ENCODE results near the gene ICOS.

The ICOS gene

DNA sequence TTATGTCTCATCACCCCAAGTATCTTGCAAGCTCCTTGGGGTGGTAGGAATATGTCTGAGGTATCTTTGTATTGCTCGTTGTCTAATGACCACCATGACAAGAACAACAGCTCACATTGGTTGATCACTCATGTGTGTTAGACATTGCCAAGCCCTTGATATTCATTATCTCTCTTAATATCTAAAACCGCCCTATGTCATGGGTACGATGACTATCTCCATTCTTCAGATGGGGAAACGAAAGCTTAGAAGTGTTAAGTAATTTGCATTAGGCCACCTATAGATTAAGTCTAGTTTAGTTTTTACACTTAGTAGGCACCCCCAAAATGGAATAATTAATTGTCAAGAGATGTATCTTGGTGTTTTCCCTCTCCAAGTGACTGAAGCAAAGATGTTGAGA is 57.0 kb downstream of the ICOS start:
- no peaks in the 10 kb centered on the region for H3K9me3 ChIP-seq (ENCODE audit: severe bottlenecking)
- H3K4me1 ChIP-seq (ENCODE audit: insufficient read depth, poor library complexity, severe bottlenecking), result no peaks in the 10 kb centered on the region
- DNase-seq (ENCODE audit: low spot score) (no peak), ATAC-seq (ENCODE audit: low read depth) (no peak)
- H3K27ac ChIP-seq (ENCODE audit: poor library complexity, severe bottlenecking), result no peak overlapping the region
- H3K36me3 ChIP-seq (ENCODE audit: low read depth), result no peaks in the 10 kb centered on the region
- TF ChIP-seq, protein P1, sequence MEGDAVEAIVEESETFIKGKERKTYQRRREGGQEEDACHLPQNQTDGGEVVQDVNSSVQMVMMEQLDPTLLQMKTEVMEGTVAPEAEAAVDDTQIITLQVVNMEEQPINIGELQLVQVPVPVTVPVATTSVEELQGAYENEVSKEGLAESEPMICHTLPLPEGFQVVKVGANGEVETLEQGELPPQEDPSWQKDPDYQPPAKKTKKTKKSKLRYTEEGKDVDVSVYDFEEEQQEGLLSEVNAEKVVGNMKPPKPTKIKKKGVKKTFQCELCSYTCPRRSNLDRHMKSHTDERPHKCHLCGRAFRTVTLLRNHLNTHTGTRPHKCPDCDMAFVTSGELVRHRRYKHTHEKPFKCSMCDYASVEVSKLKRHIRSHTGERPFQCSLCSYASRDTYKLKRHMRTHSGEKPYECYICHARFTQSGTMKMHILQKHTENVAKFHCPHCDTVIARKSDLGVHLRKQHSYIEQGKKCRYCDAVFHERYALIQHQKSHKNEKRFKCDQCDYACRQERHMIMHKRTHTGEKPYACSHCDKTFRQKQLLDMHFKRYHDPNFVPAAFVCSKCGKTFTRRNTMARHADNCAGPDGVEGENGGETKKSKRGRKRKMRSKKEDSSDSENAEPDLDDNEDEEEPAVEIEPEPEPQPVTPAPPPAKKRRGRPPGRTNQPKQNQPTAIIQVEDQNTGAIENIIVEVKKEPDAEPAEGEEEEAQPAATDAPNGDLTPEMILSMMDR (IDR thresholded peaks at IDR 0.05; ENCODE audit: poor library complexity, severe bottlenecking), result no peak
- H3K27me3 ChIP-seq (ENCODE audit: insufficient read depth, poor library complexity, severe bottlenecking), result no peaks in the 10 kb centered on the region
- H3K4me3 ChIP-seq (ENCODE audit: severe bottlenecking), result no peak overlapping the region

DNA sequence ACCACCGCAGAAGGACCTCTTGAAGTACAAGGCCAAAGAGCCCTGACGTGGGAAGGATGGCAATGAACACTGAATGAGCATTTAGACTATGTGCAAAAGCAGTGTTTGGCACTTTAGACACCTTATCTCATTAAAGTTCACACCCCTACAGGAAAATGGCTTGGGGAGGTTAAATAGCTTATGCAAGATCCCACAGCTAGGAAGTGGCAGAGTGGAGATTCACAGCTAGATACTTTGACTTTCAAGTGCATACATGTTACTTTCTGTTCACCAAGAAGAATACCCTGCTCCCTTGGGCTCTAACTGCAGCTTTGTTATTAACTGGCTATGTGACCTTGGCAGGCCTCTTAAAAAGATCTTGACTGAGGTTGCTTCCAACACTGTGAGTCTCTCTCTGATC is 58.2 kb downstream of the ICOS start:
- DNase-seq (ENCODE audit: low spot score), result no peak
- TF ChIP-seq, protein P1 (IDR thresholded peaks at IDR 0.05; ENCODE audit: poor library complexity, severe bottlenecking), result no peak
- ATAC-seq (ENCODE audit: low read depth), result no peak
- Histone ChIP-seq H3K9me3 (ENCODE audit: severe bottlenecking) (no peaks in the 10 kb centered on the region), H3K27ac (ENCODE audit: poor library complexity, severe bottlenecking) (no peak overlapping the region), H3K4me3 (ENCODE audit: severe bottlenecking) (no peak overlapping the region), H3K27me3 (ENCODE audit: insufficient read depth, poor library complexity, severe bottlenecking) (no peaks in the 10 kb centered on the region), H3K4me1 (ENCODE audit: insufficient read depth, poor library complexity, severe bottlenecking) (no peaks in the 10 kb centered on the region), H3K36me3 (ENCODE audit: low read depth) (no peaks in the 10 kb centered on the region)

DNA sequence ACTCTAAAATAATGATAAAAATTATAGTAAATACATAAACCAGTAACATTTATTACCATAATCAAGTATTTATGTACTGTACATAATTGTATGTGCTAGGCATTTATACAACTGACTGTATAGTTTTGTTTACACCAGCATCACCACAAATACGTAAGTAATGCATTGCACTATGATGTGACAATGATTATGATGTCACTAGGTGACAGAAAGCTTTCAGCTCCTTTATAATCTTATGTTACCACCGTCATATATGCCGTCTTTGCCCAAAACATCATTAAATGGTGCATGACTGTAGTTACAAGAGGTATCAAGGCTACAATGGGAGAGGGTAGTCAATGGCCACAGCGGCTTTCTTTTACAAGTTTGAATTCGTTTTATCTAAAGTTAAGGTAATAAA is 60.1 kb downstream of the ICOS start:
- ATAC-seq (ENCODE audit: low read depth), result no peak
- TF ChIP-seq, protein P1 (IDR thresholded peaks at IDR 0.05; ENCODE audit: poor library complexity, severe bottlenecking), result no peak
- Histone ChIP-seq H3K36me3 (ENCODE audit: low read depth) (no peaks in the 10 kb centered on the region), H3K4me3 (ENCODE audit: severe bottlenecking) (no peak overlapping the region), H3K27ac (ENCODE audit: poor library complexity, severe bottlenecking) (no peak overlapping the region), H3K4me1 (ENCODE audit: insufficient read depth, poor library complexity, severe bottlenecking) (no peaks in the 10 kb centered on the region), H3K9me3 (ENCODE audit: severe bottlenecking) (no peaks in the 10 kb centered on the region), H3K27me3 (ENCODE audit: insufficient read depth, poor library complexity, severe bottlenecking) (no peaks in the 10 kb centered on the region)
- DNase-seq (ENCODE audit: low spot score), result no peak

DNA sequence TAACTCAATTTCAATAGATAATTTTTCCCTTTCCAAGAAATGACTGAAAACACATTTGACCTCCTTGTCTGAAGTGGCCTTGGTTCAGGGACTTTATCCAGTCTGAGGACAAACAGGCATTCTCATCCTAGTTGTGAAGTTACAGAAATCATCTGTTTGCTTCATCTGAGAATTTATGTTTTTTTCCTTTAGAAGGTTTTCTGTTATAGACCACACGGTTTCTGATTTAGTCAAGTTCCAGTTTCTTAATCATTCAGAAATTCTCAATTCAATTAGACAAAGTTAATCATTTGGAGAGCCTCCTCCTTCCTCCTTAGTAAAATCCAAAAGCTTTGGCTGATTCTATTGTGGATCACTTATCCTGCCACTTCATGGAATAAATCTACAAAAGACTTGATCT is 60.9 kb downstream of the ICOS start:
- no peak overlapping the region for H3K27ac ChIP-seq (ENCODE audit: poor library complexity, severe bottlenecking)
- H3K9me3 ChIP-seq (ENCODE audit: severe bottlenecking), result no peaks in the 10 kb centered on the region

More for the DNA sequence above, 60.9 kb downstream of the ICOS start:
- Histone ChIP-seq H3K4me3 (ENCODE audit: severe bottlenecking) (no peak overlapping the region), H3K36me3 (ENCODE audit: low read depth) (no peaks in the 10 kb centered on the region), H3K4me1 (ENCODE audit: insufficient read depth, poor library complexity, severe bottlenecking) (no peaks in the 10 kb centered on the region), H3K27me3 (ENCODE audit: insufficient read depth, poor library complexity, severe bottlenecking) (no peaks in the 10 kb centered on the region)
- TF ChIP-seq, protein P1 (IDR thresholded peaks at IDR 0.05; ENCODE audit: poor library complexity, severe bottlenecking), result no peak
- no peak for ATAC-seq (ENCODE audit: low read depth)
- DNase-seq (ENCODE audit: low spot score), result no peak

All from RWPE2 (cell line).